HepG2 (cell line): Measurements from ENCODE around the gene CARD9. TPM values are rescaled to one million over a fixed set of nuclear protein-coding genes. Genes with fewer than 3 reads are reported as not detected.

Source experiments
- ATAC-seq: fragments of 200-7000 bp; cut with Tn5 transposase; 3 replicates; pipeline ENCODE4 v1.9.1; 2020; ENCODE audit warnings: mild to moderate bottlenecking, moderate library complexity
- BruUV-seq: library from RNA; stranded (reverse); fragments of 400-500 nt; replicated peaks from 2 replicates; lab custom pipeline; 2021; lab: Mats Ljungman, UMichigan
- CTCF ChIA-PET: fragments of 300-600 bp; formaldehyde crosslinking; extraction: SDS; loops from one replicate; lab custom pipeline; 2021; ENCODE audit warnings: low total read pairs, inconsistent platforms, low intra/inter-chr PET ratio; lab: Yijun Ruan, JAX
- POLR2A ChIA-PET: fragments of 350-600 bp; sonication (Branson Sonifier 250); formaldehyde crosslinking; loops from one replicate; lab custom pipeline; 2020; ENCODE audit warnings: antibody characterized with exemption, inconsistent platforms; lab: Yijun Ruan, JAX
- DNase-seq: peaks from one replicate; pipeline ENCODE4 v3.0.0-alpha.2; 2015; ENCODE audit warnings: low spot score
- FAIRE-seq: peaks from 3 replicates; lab custom pipeline; 2011; peaks lifted over from hg19 to GRCh38; lab: Jason Lieb, UNC
- H2AFZ ChIP-seq: one replicate; pipeline ENCODE4 v1.6.1; 2011; ENCODE audit warnings: low read length, inconsistent platforms
- H3K27ac ChIP-seq: fragments of 300-600 bp; 3 replicates; pipeline ENCODE4 v1.8.0; 2011; ENCODE audit warnings: mixed run types, mild to moderate bottlenecking, mixed read lengths, low read length, inconsistent platforms; ENCODE audit not compliant: insufficient read depth; ENCODE audit errors: extremely low read length
- H3K27me3 ChIP-seq, 2 experiments: fragments of 200-600 bp in 1 of 2; 2 replicates in 1 of 2; 3 replicates in 1 of 2; pipeline versions ENCODE4 v1.6.0 to v1.8.0; 2011; ENCODE audit warnings: low read length in 2 of 2, mild to moderate bottlenecking in 2 of 2, moderate library complexity in 2 of 2, inconsistent platforms in 1 of 2; ENCODE audit not compliant: insufficient read depth in 2 of 2, control insufficient read depth in 1 of 2
- H3K36me3 ChIP-seq, 2 experiments: fragments of 200-600 bp in 1 of 2; replicated peaks in 1 of 2; 2 replicates in 1 of 2; 3 replicates in 1 of 2; pipeline versions ENCODE4 v1.5.1 to v1.8.0; 2011; ENCODE audit warnings: low read length in 2 of 2, inconsistent platforms in 1 of 2; ENCODE audit not compliant: insufficient read depth in 2 of 2, control insufficient read depth in 1 of 2
- H3K4me1 ChIP-seq: 2 replicates; pipeline ENCODE4 v1.5.1; 2012; ENCODE audit warnings: low read length, inconsistent platforms; ENCODE audit not compliant: insufficient read depth
- H3K4me2 ChIP-seq: 2 replicates; pipeline ENCODE4 v1.6.0; 2011; ENCODE audit warnings: low read depth, low read length, inconsistent platforms
- H3K4me3 ChIP-seq, 3 experiments: fragments of 200-600 bp in 1 of 3; sonication (generic), shearing (Covaris generic) in 1 of 3; replicated peaks in 1 of 3; 2 replicates each; pipeline ENCODE4 v1.5.1; 2011 to 2016; ENCODE audit warnings: low read length in 3 of 3, inconsistent platforms in 2 of 3, low read depth in 2 of 3, mild to moderate bottlenecking in 2 of 3, control low read depth in 1 of 3, mixed read lengths in 1 of 3; ENCODE audit not compliant: insufficient read depth in 1 of 3
- H3K79me2 ChIP-seq: one replicate; pipeline ENCODE4 v1.6.1; 2011; ENCODE audit warnings: low read length, inconsistent platforms; ENCODE audit not compliant: insufficient read depth
- H3K9ac ChIP-seq: 2 replicates; pipeline ENCODE4 v1.6.0; 2011; ENCODE audit warnings: mild to moderate bottlenecking, low read depth, low read length, inconsistent platforms; ENCODE audit not compliant: insufficient read depth
- H3K9me3 ChIP-seq: 2 replicates; pipeline ENCODE4 v1.5.1; 2012; ENCODE audit warnings: mild to moderate bottlenecking, low read length
- H4K20me1 ChIP-seq: 2 replicates; pipeline ENCODE4 v1.6.0; 2011; ENCODE audit warnings: inconsistent platforms, mild to moderate bottlenecking, low read length, moderate library complexity; ENCODE audit not compliant: insufficient read depth
- AGO1 ChIP-seq: fragments of 200-400 bp; formaldehyde crosslinking; IDR thresholded peaks from 2 replicates; pipeline ENCODE4 v1.6.1; 2017; ENCODE audit warnings: mild to moderate bottlenecking, low read depth, low read length, moderate library complexity; ENCODE audit not compliant: poor library complexity, severe bottlenecking
- NCOA1 ChIP-seq: sonication (generic); formaldehyde crosslinking; IDR thresholded peaks from 2 replicates; pipeline ENCODE4 v1.9.0; 2021; ENCODE audit warnings: missing genetic modification reagents
- POLR2G ChIP-seq: fragments of 200-400 bp; formaldehyde crosslinking; IDR thresholded peaks from 2 replicates; pipeline ENCODE4 v1.6.1; 2018; ENCODE audit warnings: mild to moderate bottlenecking, low read depth, low read length, moderate library complexity
- RFX1 ChIP-seq: fragments of 450-650 bp; IDR thresholded peaks from 2 replicates; pipeline ENCODE4 v1.6.1; 2017
- SRSF4 ChIP-seq: fragments of 200-400 bp; formaldehyde crosslinking; IDR thresholded peaks from one replicate; pipeline ENCODE4 v1.6.1; 2018; ENCODE audit warnings: mild to moderate bottlenecking, low read depth, low read length, moderate library complexity; ENCODE audit not compliant: poor library complexity, severe bottlenecking
- ZNF253 ChIP-seq: sonication (generic); formaldehyde crosslinking; IDR thresholded peaks from 2 replicates; pipeline ENCODE4 v1.8.0; 2022; ENCODE audit warnings: mild to moderate bottlenecking, missing genetic modification reagents, borderline replicate concordance
- ZNF570 ChIP-seq: sonication (generic); formaldehyde crosslinking; IDR thresholded peaks from 2 replicates; pipeline ENCODE4 v1.4.0; 2020; ENCODE audit warnings: mild to moderate bottlenecking, missing genetic modification reagents, borderline replicate concordance
- ZNF574 ChIP-seq: sonication (generic); formaldehyde crosslinking; IDR thresholded peaks from 2 replicates; pipeline ENCODE4 v1.4.0; 2020; ENCODE audit warnings: missing genetic modification reagents
- WGBS: methylation state at CpG from one replicate; pipeline ENCODE4 v1.1.6; 2017; ENCODE audit warnings: low lambda C conversion rate; 5-methylcytosine and 5-hydroxymethylcytosine counted together
- in situ Hi-C: cut with HindIII; loops from 2 replicates; pipeline ENCODE4 v1.10.0; 2017; ENCODE audit warnings: low pct_unique_long_range_greater_than_20kb; ENCODE audit not compliant: extremely low pct_ligation_motif_present
- intact Hi-C: fragments of 100-400 bp; cut with micrococcal nuclease; formaldehyde crosslinking; loops from one replicate; pipeline ENCODE4 v1.10.0; 2022; ENCODE audit not compliant: unreplicated experiment
- polyA plus RNA-seq, 8 experiments: library from polyadenylated mRNA; depleted of rRNA in 3 of 8; stranded (reverse) in 7 of 8; unstranded in 1 of 8; fragments of >200 nt; fragmentation: Illumina TruSeq in 4 of 8; extraction: Trizol in 4 of 8; gene quantifications; 2 replicates each; pipeline versions ENCODE4 v1.2.1 to v1.2.3, GENCODE V29; 2011 to 2016; ENCODE audit warnings: low read depth in 4 of 8, missing spikeins in 1 of 8, mixed read lengths in 1 of 8; ENCODE audit not compliant: insufficient read depth in 1 of 8
- total RNA-seq, 5 experiments: library from RNA; depleted of rRNA; stranded (reverse); fragments of >200 nt; fragmentation: Illumina TruSeq; extraction: Trizol; gene quantifications; 2 replicates each; pipeline ENCODE4 v1.2.3, GENCODE V29; 2016; ENCODE audit warnings: low read depth in 1 of 5
- TF ChIP-seq, protein P1 (sequence below): IDR thresholded peaks from 2 replicates; pipeline ENCODE4 v1.6.1; 2016; ENCODE audit warnings: low read depth

The CARD9 gene
- total and polyA plus RNA-seq, 2 of the 13 experiments (the other 11 are each of a cell fraction or from before 2014, with no cell fraction given): 3.3 to 7.4 TPM

DNA sequence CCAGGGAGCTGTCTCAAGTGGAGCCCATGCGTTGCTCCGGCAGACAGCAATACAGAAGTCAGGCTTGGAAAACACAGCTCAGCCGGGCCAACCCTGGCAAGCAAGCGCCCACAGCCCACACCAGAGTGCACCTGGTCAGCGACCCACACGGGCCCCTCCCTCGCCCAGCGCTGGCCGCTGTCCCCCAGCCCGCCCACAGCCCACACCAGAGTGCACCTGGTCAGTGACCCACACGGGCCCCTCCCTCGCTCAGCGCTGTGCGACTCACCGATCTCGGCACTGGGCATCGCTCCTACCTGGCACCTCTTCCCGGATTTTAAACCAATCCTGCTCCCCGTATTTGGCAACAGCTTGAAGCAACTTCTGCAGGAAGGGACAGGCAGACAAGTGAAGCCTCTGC, 13.7 kb upstream of the CARD9 start:
- no peaks in the 10 kb centered on the region for H3K4me1 ChIP-seq
- BruUV-seq: no TSS peak
- no peaks in the 10 kb centered on the region for H3K27me3 ChIP-seq
- no peak for ATAC-seq
- FAIRE-seq: no peak
- H3K9ac ChIP-seq: no peak overlapping the region
- no peak overlapping the region for H3K4me2 ChIP-seq
- 100% methylated on average over 11 of the region's 19 CpGs for WGBS
- ChIA-PET POLR2A (no interaction called here), CTCF (no interaction called here)
- H3K27ac ChIP-seq: no peak overlapping the region
- no peak overlapping the region for H3K4me3 ChIP-seq
- DNase-seq: no peak
- peaks cover 26 to 67% of the 10 kb centered on the region in 2 experiments; a peak in 4 of 5 replicates for H3K36me3 ChIP-seq
- no peaks in the 10 kb centered on the region for H3K9me3 ChIP-seq
- no peak overlapping the region for H2AFZ ChIP-seq
- no peaks in the 10 kb centered on the region for H3K79me2 ChIP-seq
- no peaks in the 10 kb centered on the region for H4K20me1 ChIP-seq
- in situ Hi-C loops (no loop called here), intact Hi-C loops (no loop called here)
- TF ChIP-seq ZNF570 (no peak), RFX1 (no peak), NCOA1 (no peak), SRSF4 (no peak), AGO1 (no peak), ZNF574 (CRISPR knock-in tag) (no peak), ZNF253 (CRISPR knock-in tag) (no peak), POLR2G (no peak)
- TF ChIP-seq, protein P1, sequence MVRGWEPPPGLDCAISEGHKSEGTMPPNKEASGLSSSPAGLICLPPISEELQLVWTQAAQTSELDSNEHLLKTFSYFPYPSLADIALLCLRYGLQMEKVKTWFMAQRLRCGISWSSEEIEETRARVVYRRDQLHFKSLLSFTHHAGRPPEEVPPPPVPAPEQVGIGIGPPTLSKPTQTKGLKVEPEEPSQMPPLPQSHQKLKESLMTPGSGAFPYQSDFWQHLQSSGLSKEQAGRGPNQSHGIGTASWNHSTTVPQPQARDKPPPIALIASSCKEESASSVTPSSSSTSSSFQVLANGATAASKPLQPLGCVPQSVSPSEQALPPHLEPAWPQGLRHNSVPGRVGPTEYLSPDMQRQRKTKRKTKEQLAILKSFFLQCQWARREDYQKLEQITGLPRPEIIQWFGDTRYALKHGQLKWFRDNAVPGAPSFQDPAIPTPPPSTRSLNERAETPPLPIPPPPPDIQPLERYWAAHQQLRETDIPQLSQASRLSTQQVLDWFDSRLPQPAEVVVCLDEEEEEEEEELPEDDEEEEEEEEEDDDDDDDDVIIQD (CRISPR knock-in tag): no peak
